HepG2 (cell line): ENCODE measurements around the gene CLIP2. TPM values are rescaled to one million over a fixed set of nuclear protein-coding genes. Genes with fewer than 3 reads are reported as not detected.

Experiments used
- ARID5B ChIP-seq: IDR thresholded peaks from 2 replicates; pipeline ENCODE4 v1.4.0; 2020; ENCODE audit warnings: mild to moderate bottlenecking, missing genetic modification reagents
- CREB3 ChIP-seq: sonication (generic); formaldehyde crosslinking; IDR thresholded peaks from 2 replicates; pipeline ENCODE4 v1.5.0; 2020; ENCODE audit warnings: missing genetic modification reagents
- GABPB1 ChIP-seq: IDR thresholded peaks from 2 replicates; pipeline ENCODE4 v1.6.1; 2016; ENCODE audit warnings: mild to moderate bottlenecking, missing genetic modification reagents, moderate library complexity, missing compliant biosample characterization
- GATAD2A ChIP-seq: IDR thresholded peaks from 2 replicates; pipeline ENCODE4 v1.6.1; 2016
- HMG20A ChIP-seq: IDR thresholded peaks from 2 replicates; pipeline ENCODE4 v1.6.1; 2016; ENCODE audit warnings: borderline replicate concordance
- NCOA5 ChIP-seq: sonication (generic); formaldehyde crosslinking; IDR thresholded peaks from 2 replicates; pipeline ENCODE4 v1.4.0; 2020; ENCODE audit warnings: missing genetic modification reagents
- SMARCE1 ChIP-seq: fragments of 450-650 bp; IDR thresholded peaks from 2 replicates; pipeline ENCODE4 v1.6.1; 2017; ENCODE audit warnings: borderline replicate concordance
- SSRP1 ChIP-seq: IDR thresholded peaks from 2 replicates; pipeline ENCODE4 v1.6.1; 2016; ENCODE audit warnings: control low read depth
- WIZ ChIP-seq: sonication (generic); formaldehyde crosslinking; IDR thresholded peaks from 2 replicates; pipeline ENCODE4 v1.5.1; 2020; ENCODE audit warnings: mild to moderate bottlenecking, missing genetic modification reagents
- ZFP90 ChIP-seq: sonication (generic); formaldehyde crosslinking; IDR thresholded peaks from 2 replicates; pipeline ENCODE4 v1.8.0; 2022; ENCODE audit warnings: missing genetic modification reagents, mild to moderate bottlenecking, inconsistent platforms, borderline replicate concordance
- ZNF773 ChIP-seq: sonication (generic); formaldehyde crosslinking; IDR thresholded peaks from 2 replicates; pipeline ENCODE4 v1.4.0; 2020; ENCODE audit warnings: missing genetic modification reagents, borderline replicate concordance
- ZNF839 ChIP-seq: sonication (generic); formaldehyde crosslinking; IDR thresholded peaks from 2 replicates; pipeline ENCODE4 v1.4.0; 2020; ENCODE audit warnings: missing genetic modification reagents, mild to moderate bottlenecking, borderline replicate concordance
- polyA plus RNA-seq, 8 experiments: library from polyadenylated mRNA; depleted of rRNA in 3 of 8; stranded (reverse) in 7 of 8; unstranded in 1 of 8; fragments of >200 nt; fragmentation: Illumina TruSeq in 4 of 8; extraction: Trizol in 4 of 8; gene quantifications; 2 replicates each; pipeline versions ENCODE4 v1.2.1 to v1.2.3, GENCODE V29; 2011 to 2016; ENCODE audit warnings: low read depth in 4 of 8, missing spikeins in 1 of 8, mixed read lengths in 1 of 8; ENCODE audit not compliant: insufficient read depth in 1 of 8
- total RNA-seq, 5 experiments: library from RNA; depleted of rRNA; stranded (reverse); fragments of >200 nt; fragmentation: Illumina TruSeq; extraction: Trizol; gene quantifications; 2 replicates each; pipeline ENCODE4 v1.2.3, GENCODE V29; 2016; ENCODE audit warnings: low read depth in 1 of 5
- TF ChIP-seq, protein P1 (sequence below): sonication (generic); formaldehyde crosslinking; IDR thresholded peaks from 2 replicates; pipeline ENCODE4 v1.5.0; 2020; ENCODE audit warnings: missing genetic modification reagents
- TF ChIP-seq, protein P2 (sequence below): sonication (generic); formaldehyde crosslinking; IDR thresholded peaks from 2 replicates; pipeline ENCODE4 v1.4.0; 2020; ENCODE audit warnings: missing genetic modification reagents, borderline replicate concordance
- TF ChIP-seq, protein P3 (sequence below): sonication (generic); formaldehyde crosslinking; IDR thresholded peaks from 2 replicates; pipeline ENCODE4 v1.4.0; 2020; ENCODE audit warnings: mild to moderate bottlenecking, low read depth, missing genetic modification reagents
- TF ChIP-seq, protein P4 (sequence below): sonication (generic); formaldehyde crosslinking; IDR thresholded peaks from 2 replicates; pipeline ENCODE4 v1.5.0; 2020; ENCODE audit warnings: mild to moderate bottlenecking, missing genetic modification reagents

CLIP2 gene
- total and polyA plus RNA-seq, 2 of the 13 experiments (the other 11 are each of a cell fraction or from before 2014, with no cell fraction given): 6.5 to 17.4 TPM

DNA sequence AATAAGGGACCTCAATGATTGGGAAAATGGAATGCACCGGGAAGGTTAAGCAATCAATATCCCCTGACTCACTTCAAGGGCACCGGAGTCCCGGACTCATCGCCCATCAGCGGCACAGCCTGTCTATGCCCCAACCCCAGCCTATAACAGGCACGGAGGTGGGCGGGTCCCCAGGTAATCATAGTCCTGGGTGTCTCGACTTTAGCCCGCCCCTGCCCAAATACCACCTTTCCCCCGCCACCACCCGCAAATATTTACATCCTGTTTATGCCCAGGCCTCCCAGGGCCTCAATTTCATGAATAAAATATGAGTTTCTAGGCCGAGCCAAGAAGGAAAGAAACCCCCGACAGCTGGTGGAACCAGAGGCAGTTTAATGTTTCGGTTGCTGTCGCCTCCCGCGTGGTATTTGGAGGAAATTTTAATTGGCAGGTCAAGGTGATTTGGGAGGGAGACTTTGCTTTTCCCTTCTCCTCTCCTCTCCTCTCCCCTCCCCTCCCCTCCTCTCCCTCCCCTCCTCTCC lies 19.4 kb upstream of the CLIP2 start (continued):
- no peak for TF ChIP-seq HMG20A (CRISPR knock-in tag)
- TF ChIP-seq, protein P1, sequence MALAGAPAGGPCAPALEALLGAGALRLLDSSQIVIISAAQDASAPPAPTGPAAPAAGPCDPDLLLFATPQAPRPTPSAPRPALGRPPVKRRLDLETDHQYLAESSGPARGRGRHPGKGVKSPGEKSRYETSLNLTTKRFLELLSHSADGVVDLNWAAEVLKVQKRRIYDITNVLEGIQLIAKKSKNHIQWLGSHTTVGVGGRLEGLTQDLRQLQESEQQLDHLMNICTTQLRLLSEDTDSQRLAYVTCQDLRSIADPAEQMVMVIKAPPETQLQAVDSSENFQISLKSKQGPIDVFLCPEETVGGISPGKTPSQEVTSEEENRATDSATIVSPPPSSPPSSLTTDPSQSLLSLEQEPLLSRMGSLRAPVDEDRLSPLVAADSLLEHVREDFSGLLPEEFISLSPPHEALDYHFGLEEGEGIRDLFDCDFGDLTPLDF (CRISPR knock-in tag): no peak
- TF ChIP-seq, protein P2, sequence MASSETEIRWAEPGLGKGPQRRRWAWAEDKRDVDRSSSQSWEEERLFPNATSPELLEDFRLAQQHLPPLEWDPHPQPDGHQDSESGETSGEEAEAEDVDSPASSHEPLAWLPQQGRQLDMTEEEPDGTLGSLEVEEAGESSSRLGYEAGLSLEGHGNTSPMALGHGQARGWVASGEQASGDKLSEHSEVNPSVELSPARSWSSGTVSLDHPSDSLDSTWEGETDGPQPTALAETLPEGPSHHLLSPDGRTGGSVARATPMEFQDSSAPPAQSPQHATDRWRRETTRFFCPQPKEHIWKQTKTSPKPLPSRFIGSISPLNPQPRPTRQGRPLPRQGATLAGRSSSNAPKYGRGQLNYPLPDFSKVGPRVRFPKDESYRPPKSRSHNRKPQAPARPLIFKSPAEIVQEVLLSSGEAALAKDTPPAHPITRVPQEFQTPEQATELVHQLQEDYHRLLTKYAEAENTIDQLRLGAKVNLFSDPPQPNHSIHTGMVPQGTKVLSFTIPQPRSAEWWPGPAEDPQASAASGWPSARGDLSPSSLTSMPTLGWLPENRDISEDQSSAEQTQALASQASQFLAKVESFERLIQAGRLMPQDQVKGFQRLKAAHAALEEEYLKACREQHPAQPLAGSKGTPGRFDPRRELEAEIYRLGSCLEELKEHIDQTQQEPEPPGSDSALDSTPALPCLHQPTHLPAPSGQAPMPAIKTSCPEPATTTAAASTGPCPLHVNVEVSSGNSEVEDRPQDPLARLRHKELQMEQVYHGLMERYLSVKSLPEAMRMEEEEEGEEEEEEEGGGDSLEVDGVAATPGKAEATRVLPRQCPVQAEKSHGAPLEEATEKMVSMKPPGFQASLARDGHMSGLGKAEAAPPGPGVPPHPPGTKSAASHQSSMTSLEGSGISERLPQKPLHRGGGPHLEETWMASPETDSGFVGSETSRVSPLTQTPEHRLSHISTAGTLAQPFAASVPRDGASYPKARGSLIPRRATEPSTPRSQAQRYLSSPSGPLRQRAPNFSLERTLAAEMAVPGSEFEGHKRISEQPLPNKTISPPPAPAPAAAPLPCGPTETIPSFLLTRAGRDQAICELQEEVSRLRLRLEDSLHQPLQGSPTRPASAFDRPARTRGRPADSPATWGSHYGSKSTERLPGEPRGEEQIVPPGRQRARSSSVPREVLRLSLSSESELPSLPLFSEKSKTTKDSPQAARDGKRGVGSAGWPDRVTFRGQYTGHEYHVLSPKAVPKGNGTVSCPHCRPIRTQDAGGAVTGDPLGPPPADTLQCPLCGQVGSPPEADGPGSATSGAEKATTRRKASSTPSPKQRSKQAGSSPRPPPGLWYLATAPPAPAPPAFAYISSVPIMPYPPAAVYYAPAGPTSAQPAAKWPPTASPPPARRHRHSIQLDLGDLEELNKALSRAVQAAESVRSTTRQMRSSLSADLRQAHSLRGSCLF (CRISPR knock-in tag): no peak
- 0 out of 2 replicates have a peak, but pooled peaks have one; percentile 28 for TF ChIP-seq ZFP90
- TF ChIP-seq NCOA5 (CRISPR knock-in tag): no peak
- no peak for TF ChIP-seq CREB3 (CRISPR knock-in tag)
- no peak; the same call in 1 of the 2 replicates for TF ChIP-seq GABPB1
- TF ChIP-seq WIZ: no peak
- TF ChIP-seq SMARCE1: no peak
- peak; percentile 46; the same call in 1 of the 2 replicates for TF ChIP-seq ARID5B (CRISPR knock-in tag)
- no peak for TF ChIP-seq ZNF773
- TF ChIP-seq GATAD2A (CRISPR knock-in tag): 0 out of 2 replicates have a peak, but pooled peaks have one; percentile 16
- TF ChIP-seq ZNF839 (CRISPR knock-in tag): no peak
- TF ChIP-seq, protein P3, sequence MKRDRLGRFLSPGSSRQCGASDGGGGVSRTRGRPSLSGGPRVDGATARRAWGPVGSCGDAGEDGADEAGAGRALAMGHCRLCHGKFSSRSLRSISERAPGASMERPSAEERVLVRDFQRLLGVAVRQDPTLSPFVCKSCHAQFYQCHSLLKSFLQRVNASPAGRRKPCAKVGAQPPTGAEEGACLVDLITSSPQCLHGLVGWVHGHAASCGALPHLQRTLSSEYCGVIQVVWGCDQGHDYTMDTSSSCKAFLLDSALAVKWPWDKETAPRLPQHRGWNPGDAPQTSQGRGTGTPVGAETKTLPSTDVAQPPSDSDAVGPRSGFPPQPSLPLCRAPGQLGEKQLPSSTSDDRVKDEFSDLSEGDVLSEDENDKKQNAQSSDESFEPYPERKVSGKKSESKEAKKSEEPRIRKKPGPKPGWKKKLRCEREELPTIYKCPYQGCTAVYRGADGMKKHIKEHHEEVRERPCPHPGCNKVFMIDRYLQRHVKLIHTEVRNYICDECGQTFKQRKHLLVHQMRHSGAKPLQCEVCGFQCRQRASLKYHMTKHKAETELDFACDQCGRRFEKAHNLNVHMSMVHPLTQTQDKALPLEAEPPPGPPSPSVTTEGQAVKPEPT: no peak
- TF ChIP-seq, protein P4, sequence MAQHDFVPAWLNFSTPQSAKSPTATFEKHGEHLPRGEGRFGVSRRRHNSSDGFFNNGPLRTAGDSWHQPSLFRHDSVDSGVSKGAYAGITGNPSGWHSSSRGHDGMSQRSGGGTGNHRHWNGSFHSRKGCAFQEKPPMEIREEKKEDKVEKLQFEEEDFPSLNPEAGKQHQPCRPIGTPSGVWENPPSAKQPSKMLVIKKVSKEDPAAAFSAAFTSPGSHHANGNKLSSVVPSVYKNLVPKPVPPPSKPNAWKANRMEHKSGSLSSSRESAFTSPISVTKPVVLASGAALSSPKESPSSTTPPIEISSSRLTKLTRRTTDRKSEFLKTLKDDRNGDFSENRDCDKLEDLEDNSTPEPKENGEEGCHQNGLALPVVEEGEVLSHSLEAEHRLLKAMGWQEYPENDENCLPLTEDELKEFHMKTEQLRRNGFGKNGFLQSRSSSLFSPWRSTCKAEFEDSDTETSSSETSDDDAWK (CRISPR knock-in tag): no peak
- no peak for TF ChIP-seq SSRP1 (CRISPR knock-in tag)
